ENCODE results near the gene NOC4L. TPM values are rescaled to one million over a fixed set of nuclear protein-coding genes. Genes with fewer than 3 reads are reported as not detected.
"Not testable (repeated sequence)": the region's sequence is repeated elsewhere in the genome, so short reads cannot be mapped to it uniquely, and the experiment has no call there.

Gene NOC4L
- total RNA-seq, 1 donor from 2014 or later = 29.1 TPM

GRCh38 chr12:132102297-132102696 is 42.0 kb upstream of the NOC4L start:
- ChIA-PET POLR2A (interaction anchor here (0.5 kb wide), 1 partner anchor 810 kb away, joined by 4 read pairs; no protein-coding TSS in a partner anchor), CTCF (no interaction called here)
- intact Hi-C loops (cut with micrococcal nuclease) = no loop called here
- Mint-ChIP-seq H3K27me3 (no peaks in the 10 kb centered on the region), H3K4me1 (no peaks in the 10 kb centered on the region), H3K36me3 (ENCODE audit: low read depth) (peaks cover 41% of the 10 kb centered on the region), H3K4me3 (no peak overlapping the region), H3K27ac (no peak overlapping the region), H3K9me3 (no peaks in the 10 kb centered on the region)
- TF ChIP-seq CTCF (IDR thresholded peaks at IDR 0.05) = no peak
- DNase-seq (no peak), ATAC-seq (ENCODE audit: low read depth) (no peak)

- POLR2A ChIA-PET; H3K27ac Mint-ChIP-seq; H3K4me3 Mint-ChIP-seq; H3K4me1 Mint-ChIP-seq; ATAC-seq (ENCODE audit: low read depth); DNase-seq; CTCF ChIA-PET; H3K9me3 Mint-ChIP-seq; H3K27me3 Mint-ChIP-seq; intact Hi-C loops (cut with micrococcal nuclease): not testable (repeated sequence)
- H3K36me3 Mint-ChIP-seq (ENCODE audit: low read depth) = peaks cover 41% of the 10 kb centered on the region
Measured at GRCh38 chr12:132103072-132103471, 41.2 kb upstream of the NOC4L start.

GRCh38 chr12:132103542-132104308 is 40.5 kb upstream of the NOC4L start:
- H3K36me3 Mint-ChIP-seq (ENCODE audit: low read depth) = peaks cover 42% of the 10 kb centered on the region
- no peaks in the 10 kb centered on the region for H3K4me1 Mint-ChIP-seq
- H3K27ac Mint-ChIP-seq = no peak overlapping the region
- ATAC-seq (ENCODE audit: low read depth) (no peak), DNase-seq (no peak)
- intact Hi-C loops (cut with micrococcal nuclease) = no loop called here
- H3K9me3 Mint-ChIP-seq = no peaks in the 10 kb centered on the region
- TF ChIP-seq CTCF (IDR thresholded peaks at IDR 0.05) = no peak
- H3K27me3 Mint-ChIP-seq = no peaks in the 10 kb centered on the region
- no peak overlapping the region for H3K4me3 Mint-ChIP-seq
- ChIA-PET CTCF (no interaction called here), POLR2A (no interaction called here)

- ATAC-seq (ENCODE audit: low read depth) (no peak), DNase-seq (no peak)
- Mint-ChIP-seq H3K27ac (no peak overlapping the region), H3K36me3 (ENCODE audit: low read depth) (peaks cover 44% of the 10 kb centered on the region), H3K4me1 (no peaks in the 10 kb centered on the region), H3K4me3 (no peak overlapping the region), H3K27me3 (no peaks in the 10 kb centered on the region), H3K9me3 (no peaks in the 10 kb centered on the region)
- CTCF ChIA-PET = no interaction called here
- no peak for TF ChIP-seq CTCF (IDR thresholded peaks at IDR 0.05)
- intact Hi-C loops (cut with micrococcal nuclease) = no loop called here
- POLR2A ChIA-PET = no interaction called here
Measured at GRCh38 chr12:132105467-132105866, 38.8 kb upstream of the NOC4L start.

GRCh38 chr12:132106921-132107320 is 37.3 kb upstream of the NOC4L start:
- CTCF ChIA-PET = no interaction called here
- intact Hi-C loops (cut with micrococcal nuclease) = no loop called here
- POLR2A ChIA-PET = no interaction called here
- DNase-seq = no peak
- H3K27ac Mint-ChIP-seq = no peak overlapping the region
- no peaks in the 10 kb centered on the region for H3K9me3 Mint-ChIP-seq
- TF ChIP-seq CTCF (IDR thresholded peaks at IDR 0.05) = no peak
- H3K36me3 Mint-ChIP-seq (ENCODE audit: low read depth) = peaks cover 51% of the 10 kb centered on the region
- no peak overlapping the region for H3K4me3 Mint-ChIP-seq
- no peak for ATAC-seq (ENCODE audit: low read depth)
- no peaks in the 10 kb centered on the region for H3K27me3 Mint-ChIP-seq
- H3K4me1 Mint-ChIP-seq = no peaks in the 10 kb centered on the region
